ENCODE results near the gene ZNF594.
"Not testable (repeated sequence)": the region's sequence is repeated elsewhere in the genome, so short reads cannot be mapped to it uniquely, and the experiment has no call there.

The ZNF594 gene

GRCh38 chr17:5200360-5200759 is 8.7 kb upstream of the ZNF594 start:
- DNase-seq = no peak

GRCh38 chr17:5198472-5198871 is 6.8 kb upstream of the ZNF594 start:
- DNase-seq = no peak

- DNase-seq = no peak
These were observed 2.7 kb upstream of the ZNF594 start for GRCh38 chr17:5194346-5194745.

GRCh38 chr17:5184288-5184687 is 7.4 kb downstream of the ZNF594 start:
- no peak for DNase-seq

GRCh38 chr17:5183410-5183793 is 8.3 kb downstream of the ZNF594 start:
- DNase-seq = no peak

GRCh38 chr17:5182597-5183409 is 8.9 kb downstream of the ZNF594 start:
- no peak for DNase-seq

- no peak for DNase-seq
These were observed 10.0 kb downstream of the ZNF594 start for GRCh38 chr17:5181509-5182305.

GRCh38 chr17:5179003-5179402 is 12.7 kb downstream of the ZNF594 start:
- no peak for DNase-seq

GRCh38 chr17:5175027-5175426 is 16.6 kb downstream of the ZNF594 start:
- not testable (repeated sequence) for DNase-seq

- peak; percentile 58 for DNase-seq
These were observed 25.7 kb downstream of the ZNF594 start for GRCh38 chr17:5165791-5166564.

- DNase-seq = peak; percentile 53
These were observed 27.2 kb downstream of the ZNF594 start for GRCh38 chr17:5164436-5164835.

GRCh38 chr17:5161793-5162192 is 29.9 kb downstream of the ZNF594 start:
- DNase-seq = peak; percentile 35

- DNase-seq = not testable (repeated sequence)
These were observed 31.0 kb downstream of the ZNF594 start for GRCh38 chr17:5160702-5161101.

- DNase-seq = not testable (repeated sequence)
These were observed 45.5 kb downstream of the ZNF594 start for GRCh38 chr17:5146122-5146521.

- not testable (repeated sequence) for DNase-seq
These were observed 48.8 kb downstream of the ZNF594 start for GRCh38 chr17:5142877-5143276.

- no peak for DNase-seq
These were observed 52.3 kb downstream of the ZNF594 start for GRCh38 chr17:5139458-5139732.

GRCh38 chr17:5138616-5139457 is 52.8 kb downstream of the ZNF594 start:
- DNase-seq = no peak

- not testable (repeated sequence) for DNase-seq
These were observed 53.5 kb downstream of the ZNF594 start for GRCh38 chr17:5138198-5138544.

- DNase-seq = not testable (repeated sequence)
These were observed 54.0 kb downstream of the ZNF594 start for GRCh38 chr17:5137511-5138197.

GRCh38 chr17:5136580-5137412 is 54.9 kb downstream of the ZNF594 start:
- not testable (repeated sequence) for DNase-seq
